HG03135 (cell line): ENCODE data around the gene VRK1.

Source experiments
- ATAC-seq: cut with Tn5 transposase; IDR thresholded peaks from one replicate; pipeline ENCODE4 v1.9.1; 2021; ENCODE audit warnings: mild to moderate bottlenecking, moderate library complexity; ENCODE audit not compliant: unreplicated experiment

VRK1 gene

DNA sequence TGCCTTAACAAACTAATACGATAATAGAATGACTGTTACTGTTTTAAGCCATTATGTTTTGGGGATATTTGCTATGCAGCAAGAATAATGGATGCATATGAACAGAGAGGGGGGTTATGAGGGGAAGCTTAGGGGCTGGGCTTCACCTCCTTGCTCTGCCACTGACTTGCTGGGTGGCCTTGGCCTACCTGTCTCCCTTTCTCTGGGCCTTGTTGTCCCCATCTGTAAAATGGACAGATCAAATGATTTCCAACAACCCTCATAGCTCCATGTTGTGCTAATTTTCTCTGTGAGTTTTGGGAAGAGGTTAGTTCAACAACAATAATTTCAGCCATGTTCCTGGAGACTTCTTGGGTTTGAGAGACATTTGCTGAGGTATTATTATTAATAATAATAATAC is 119.6 kb downstream of the VRK1 start:
- no peak for ATAC-seq

GRCh38 chr14:96917442-96917963 is 120.3 kb downstream of the VRK1 start:
- no peak for ATAC-seq

GRCh38 chr14:96920023-96920422 is 122.8 kb downstream of the VRK1 start:
- no peak for ATAC-seq

DNA sequence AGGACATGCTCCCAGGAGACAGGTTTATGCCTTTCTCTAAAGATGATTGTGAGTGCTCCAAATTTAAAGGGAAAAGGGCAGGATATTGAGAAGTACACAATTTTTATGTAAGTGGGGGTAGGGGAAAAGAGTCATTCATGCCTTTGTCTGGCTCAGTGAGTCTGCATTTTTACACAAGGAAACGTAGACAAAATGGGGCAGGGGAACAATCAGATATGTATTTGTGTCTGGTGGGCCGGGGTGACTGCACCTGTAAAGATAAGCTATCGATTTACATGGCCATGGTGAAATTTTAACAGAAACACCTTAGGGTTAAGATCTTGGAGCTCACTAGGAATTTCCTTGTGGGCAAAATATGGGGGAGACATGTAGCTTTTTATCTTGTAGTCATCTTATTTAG is 123.6 kb downstream of the VRK1 start:
- no peak for ATAC-seq

DNA sequence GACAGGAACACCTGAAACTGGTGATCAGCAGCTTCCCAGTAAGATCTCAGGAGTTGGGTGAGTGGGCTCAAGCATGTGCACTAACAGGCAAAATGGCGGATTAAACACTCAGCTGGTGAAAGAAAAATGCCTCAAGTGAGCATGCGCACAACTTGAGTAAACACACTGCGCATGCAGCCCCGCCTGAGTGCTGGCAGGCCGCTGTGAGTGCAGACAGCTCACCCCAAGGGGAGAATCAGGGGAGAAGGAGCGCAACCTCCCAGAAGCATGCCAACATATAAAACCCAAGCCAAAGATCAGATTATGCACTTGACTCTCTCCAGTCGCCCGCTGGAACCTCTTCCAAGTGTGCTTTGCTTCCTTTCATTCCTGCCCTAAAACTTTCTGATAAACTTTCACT is 125.8 kb downstream of the VRK1 start:
- no peak for ATAC-seq

- ATAC-seq, result no peak
These were observed 128.2 kb downstream of the VRK1 start for GRCh38 chr14:96925422-96925821.

- no peak for ATAC-seq
These were observed 128.8 kb downstream of the VRK1 start for GRCh38 chr14:96926001-96926400.

- no peak for ATAC-seq
These were observed 131.7 kb downstream of the VRK1 start for GRCh38 chr14:96928779-96929380.

- no peak for ATAC-seq
These were observed 132.8 kb downstream of the VRK1 start for GRCh38 chr14:96929950-96930349.

DNA sequence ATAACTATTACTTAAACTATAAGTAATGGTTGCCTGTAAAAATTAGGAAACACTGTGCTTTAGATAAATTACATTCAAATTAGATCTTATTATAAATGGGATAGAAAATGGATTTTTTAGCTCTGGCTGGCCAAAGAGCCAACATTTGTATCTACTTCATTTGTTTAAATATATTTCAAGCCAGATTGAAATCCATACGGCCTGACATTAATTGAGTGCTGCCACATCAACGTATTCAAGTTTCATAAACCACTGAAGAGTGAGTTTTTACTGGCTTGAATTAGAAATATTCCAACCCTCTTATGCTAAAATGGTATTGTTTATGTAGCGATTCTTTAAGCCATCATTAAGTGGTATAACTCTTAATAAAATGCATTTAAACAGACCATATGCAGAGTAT is 133.3 kb downstream of the VRK1 start:
- no peak for ATAC-seq
